ENCODE data around the gene TRO.

DNA sequence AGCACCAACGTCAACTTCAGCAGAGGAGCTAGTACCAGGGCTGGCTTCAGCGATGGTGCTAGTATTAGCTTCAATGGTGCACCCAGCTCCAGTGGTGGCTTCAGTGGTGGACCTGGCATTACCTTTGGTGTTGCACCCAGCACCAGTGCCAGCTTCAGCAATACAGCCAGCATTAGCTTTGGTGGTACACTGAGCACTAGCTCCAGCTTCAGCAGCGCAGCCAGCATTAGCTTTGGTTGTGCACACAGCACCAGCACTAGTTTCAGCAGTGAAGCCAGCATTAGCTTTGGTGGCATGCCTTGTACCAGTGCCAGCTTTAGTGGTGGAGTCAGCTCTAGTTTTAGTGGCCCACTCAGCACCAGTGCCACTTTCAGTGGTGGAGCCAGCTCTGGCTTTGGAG is 8.3 kb downstream of the TRO start:
- TF ChIP-seq CTCF (IDR thresholded peaks at IDR 0.05), result no peak
- TF ChIP-seq POLR2A (IDR thresholded peaks at IDR 0.05), result no peak

All from Peyer's patch (tissue), 4 donors.